HEK293 (cell line): ENCODE data around the gene CORO6.
A peak's percentile ranks its signal among the peaks of the same experiment; 100 is the strongest.

Source experiments
- CTCF ChIA-PET: fragments of 350-600 bp; formaldehyde crosslinking; extraction: SDS; loops from one replicate; lab custom pipeline; 2021; ENCODE audit warnings: antibody characterized with exemption; lab: Yijun Ruan, JAX
- POLR2A ChIA-PET: fragments of 300-600 bp; formaldehyde crosslinking; extraction: SDS; loops from one replicate; lab custom pipeline; 2020; ENCODE audit warnings: antibody characterized with exemption, inconsistent platforms; lab: Yijun Ruan, JAX
- H3K27ac ChIP-seq: fragments of 200-500 bp; sonication (Bioruptor generic); 2 replicates; pipeline ENCODE4 v1.5.1; 2014; ENCODE audit warnings: low read depth, low read length, control low read depth, inconsistent platforms; ENCODE audit errors: extremely low read depth
- H3K36me3 ChIP-seq, 2 experiments: fragments of 200-500 bp in 1 of 2; sonication (Bioruptor generic) in 1 of 2; 1 replicate in 1 of 2; 2 replicates in 1 of 2; pipeline ENCODE4 v1.5.1; 2014 to 2017; ENCODE audit warnings: inconsistent platforms in 2 of 2, low read length in 2 of 2; ENCODE audit not compliant: control insufficient read depth in 2 of 2, insufficient read depth in 1 of 2
- H3K4me1 ChIP-seq: fragments of 200-500 bp; sonication (Bioruptor generic); 2 replicates; pipeline ENCODE4 v1.5.1; 2014; ENCODE audit warnings: mild to moderate bottlenecking, low read length, inconsistent platforms; ENCODE audit not compliant: control insufficient read depth, insufficient read depth
- H3K4me3 ChIP-seq: 2 replicates; pipeline ENCODE4 v1.5.1; 2011; ENCODE audit warnings: low read depth, mild to moderate bottlenecking, control low read depth, low read length, moderate library complexity
- H3K9me3 ChIP-seq: fragments of 200-500 bp; sonication (Bioruptor generic); 2 replicates; pipeline ENCODE4 v1.5.1; 2014; ENCODE audit warnings: low read depth, low read length, inconsistent platforms; ENCODE audit not compliant: control insufficient read depth, insufficient read depth
- EGR2 ChIP-seq: fragments of 450-650 bp; formaldehyde crosslinking; IDR thresholded peaks from 2 replicates; pipeline ENCODE4 v1.5.1; 2016; ENCODE audit warnings: low read depth, missing biosample characterization, missing genetic modification characterization
- GLIS1 ChIP-seq: fragments of 450-650 bp; formaldehyde crosslinking; IDR thresholded peaks from 2 replicates; pipeline ENCODE4 v1.5.1; 2016; ENCODE audit warnings: missing biosample characterization, missing genetic modification characterization
- IKZF3 ChIP-seq: fragments of 450-650 bp; IDR thresholded peaks from 2 replicates; pipeline ENCODE4 v1.5.0; 2018; ENCODE audit warnings: missing biosample characterization, mild to moderate bottlenecking, missing genetic modification characterization, moderate library complexity
- MZF1 ChIP-seq: fragments of 450-650 bp; formaldehyde crosslinking; IDR thresholded peaks from 2 replicates; pipeline ENCODE4 v1.5.1; 2017; ENCODE audit warnings: missing biosample characterization, missing genetic modification characterization, borderline replicate concordance
- SP3 ChIP-seq: fragments of 450-650 bp; formaldehyde crosslinking; IDR thresholded peaks from 2 replicates; pipeline ENCODE4 v1.5.1; 2016; ENCODE audit warnings: missing biosample characterization, missing genetic modification characterization
- ZBTB17 ChIP-seq: fragments of 450-650 bp; formaldehyde crosslinking; IDR thresholded peaks from 2 replicates; pipeline ENCODE4 v1.5.1; 2016; ENCODE audit warnings: missing biosample characterization, missing genetic modification characterization
- ZBTB8A ChIP-seq: fragments of 450-650 bp; formaldehyde crosslinking; IDR thresholded peaks from 2 replicates; pipeline ENCODE4 v1.5.1; 2016; ENCODE audit warnings: missing biosample characterization, missing genetic modification characterization
- ZFHX2 ChIP-seq: fragments of 450-650 bp; formaldehyde crosslinking; conservative IDR thresholded peaks from 2 replicates; pipeline ENCODE4 v1.5.1; 2016; ENCODE audit warnings: missing biosample characterization, missing genetic modification characterization
- ZIC2 ChIP-seq: fragments of 450-650 bp; formaldehyde crosslinking; IDR thresholded peaks from 2 replicates; pipeline ENCODE4 v1.5.1; 2016; ENCODE audit warnings: missing biosample characterization, missing genetic modification characterization
- ZNF16 ChIP-seq: fragments of 450-650 bp; formaldehyde crosslinking; IDR thresholded peaks from 2 replicates; pipeline ENCODE4 v1.5.1; 2016; ENCODE audit warnings: low read depth, missing biosample characterization, missing genetic modification characterization
- ZNF600 ChIP-seq: fragments of 450-650 bp; formaldehyde crosslinking; IDR thresholded peaks from 2 replicates; pipeline ENCODE4 v1.5.1; 2016; ENCODE audit warnings: missing biosample characterization, missing genetic modification characterization
- ZNF621 ChIP-seq: fragments of 450-650 bp; formaldehyde crosslinking; IDR thresholded peaks from 2 replicates; pipeline ENCODE4 v1.5.1; 2017; ENCODE audit warnings: missing biosample characterization, missing genetic modification characterization
- ZNF629 ChIP-seq: fragments of 450-650 bp; formaldehyde crosslinking; IDR thresholded peaks from 2 replicates; pipeline ENCODE4 v1.5.1; 2017; ENCODE audit warnings: missing biosample characterization, missing genetic modification characterization
- ZNF791 ChIP-seq: fragments of 450-650 bp; formaldehyde crosslinking; IDR thresholded peaks from 2 replicates; pipeline ENCODE4 v1.5.1; 2016; ENCODE audit warnings: missing biosample characterization, missing genetic modification characterization
- TF ChIP-seq, protein P1 (sequence below): fragments of 450-650 bp; formaldehyde crosslinking; IDR thresholded peaks from 2 replicates; pipeline ENCODE4 v1.5.1; 2016; ENCODE audit warnings: missing biosample characterization, missing genetic modification characterization
- TF ChIP-seq, protein P2 (sequence below): fragments of 450-650 bp; formaldehyde crosslinking; IDR thresholded peaks from 2 replicates; pipeline ENCODE4 v1.5.1; 2016; ENCODE audit warnings: missing biosample characterization, missing genetic modification characterization
- TF ChIP-seq, protein P3 (sequence below): fragments of 450-650 bp; formaldehyde crosslinking; IDR thresholded peaks from 2 replicates; pipeline ENCODE4 v1.5.1; 2017; ENCODE audit warnings: missing biosample characterization, mild to moderate bottlenecking, missing genetic modification characterization, moderate library complexity
- TF ChIP-seq, protein P4 (sequence below): fragments of 450-650 bp; formaldehyde crosslinking; IDR thresholded peaks from 2 replicates; pipeline ENCODE4 v1.5.1; 2016; ENCODE audit warnings: missing biosample characterization, missing genetic modification characterization

The CORO6 gene

GRCh38 chr17:29595943-29596774 is 26.6 kb downstream of the CORO6 start:
- Histone ChIP-seq H3K4me3 (no peak overlapping the region), H3K9me3 (no peaks in the 10 kb centered on the region), H3K4me1 (peaks cover 36% of the 10 kb centered on the region), H3K27ac (no peak overlapping the region)
- CTCF ChIA-PET = interaction anchor here (0.6 to 1.7 kb wide), 3 partner anchors 8 to 335 kb away, joined by 3 to 8 read pairs (median 3); no protein-coding TSS in a partner anchor
- POLR2A ChIA-PET = interaction anchor here (0.7 kb wide), 1 partner anchor 42 kb away, joined by 4 read pairs; no protein-coding TSS in a partner anchor
- TF ChIP-seq ZNF600 (tag by site-specific recombination) (peak; percentile 59; the same call in 1 of the 2 replicates), SP3 (tag by site-specific recombination) (0 out of 2 replicates have a peak, but pooled peaks have one; percentile 18), GLIS1 (peak; percentile 44), ZBTB8A (tag by site-specific recombination) (peak; percentile 23; the same call in 1 of the 2 replicates), ZNF16 (tag by site-specific recombination) (no peak), MZF1 (tag by site-specific recombination) (no peak), ZIC2 (tag by site-specific recombination) (peak; percentile 52), ZNF791 (tag by site-specific recombination) (no peak), EGR2 (tag by site-specific recombination) (peak; percentile 82), ZFHX2 (tag by site-specific recombination) (peak; percentile 94)
- TF ChIP-seq, protein P1, sequence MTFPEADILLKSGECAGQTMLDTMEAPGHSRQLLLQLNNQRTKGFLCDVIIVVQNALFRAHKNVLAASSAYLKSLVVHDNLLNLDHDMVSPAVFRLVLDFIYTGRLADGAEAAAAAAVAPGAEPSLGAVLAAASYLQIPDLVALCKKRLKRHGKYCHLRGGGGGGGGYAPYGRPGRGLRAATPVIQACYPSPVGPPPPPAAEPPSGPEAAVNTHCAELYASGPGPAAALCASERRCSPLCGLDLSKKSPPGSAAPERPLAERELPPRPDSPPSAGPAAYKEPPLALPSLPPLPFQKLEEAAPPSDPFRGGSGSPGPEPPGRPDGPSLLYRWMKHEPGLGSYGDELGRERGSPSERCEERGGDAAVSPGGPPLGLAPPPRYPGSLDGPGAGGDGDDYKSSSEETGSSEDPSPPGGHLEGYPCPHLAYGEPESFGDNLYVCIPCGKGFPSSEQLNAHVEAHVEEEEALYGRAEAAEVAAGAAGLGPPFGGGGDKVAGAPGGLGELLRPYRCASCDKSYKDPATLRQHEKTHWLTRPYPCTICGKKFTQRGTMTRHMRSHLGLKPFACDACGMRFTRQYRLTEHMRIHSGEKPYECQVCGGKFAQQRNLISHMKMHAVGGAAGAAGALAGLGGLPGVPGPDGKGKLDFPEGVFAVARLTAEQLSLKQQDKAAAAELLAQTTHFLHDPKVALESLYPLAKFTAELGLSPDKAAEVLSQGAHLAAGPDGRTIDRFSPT = peak; percentile 71; the same call in 1 of the 2 replicates
- TF ChIP-seq, protein P2, sequence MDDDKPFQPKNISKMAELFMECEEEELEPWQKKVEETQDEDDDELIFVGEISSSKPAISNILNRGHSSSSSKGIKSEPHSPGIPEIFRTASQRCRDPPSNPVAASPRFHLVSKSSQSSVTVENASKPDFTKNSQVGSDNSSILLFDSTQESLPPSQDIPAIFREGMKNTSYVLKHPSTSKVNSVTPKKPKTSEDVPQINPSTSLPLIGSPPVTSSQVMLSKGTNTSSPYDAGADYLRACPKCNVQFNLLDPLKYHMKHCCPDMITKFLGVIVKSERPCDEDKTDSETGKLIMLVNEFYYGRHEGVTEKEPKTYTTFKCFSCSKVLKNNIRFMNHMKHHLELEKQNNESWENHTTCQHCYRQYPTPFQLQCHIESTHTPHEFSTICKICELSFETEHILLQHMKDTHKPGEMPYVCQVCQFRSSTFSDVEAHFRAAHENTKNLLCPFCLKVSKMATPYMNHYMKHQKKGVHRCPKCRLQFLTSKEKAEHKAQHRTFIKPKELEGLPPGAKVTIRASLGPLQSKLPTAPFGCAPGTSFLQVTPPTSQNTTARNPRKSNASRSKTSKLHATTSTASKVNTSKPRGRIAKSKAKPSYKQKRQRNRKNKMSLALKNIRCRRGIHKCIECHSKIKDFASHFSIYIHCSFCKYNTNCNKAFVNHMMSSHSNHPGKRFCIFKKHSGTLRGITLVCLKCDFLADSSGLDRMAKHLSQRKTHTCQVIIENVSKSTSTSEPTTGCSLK (tag by site-specific recombination) = no peak
- TF ChIP-seq, all 188 proteins: peak for 8
- H3K36me3 ChIP-seq = no peaks in the 10 kb centered on the region

DNA sequence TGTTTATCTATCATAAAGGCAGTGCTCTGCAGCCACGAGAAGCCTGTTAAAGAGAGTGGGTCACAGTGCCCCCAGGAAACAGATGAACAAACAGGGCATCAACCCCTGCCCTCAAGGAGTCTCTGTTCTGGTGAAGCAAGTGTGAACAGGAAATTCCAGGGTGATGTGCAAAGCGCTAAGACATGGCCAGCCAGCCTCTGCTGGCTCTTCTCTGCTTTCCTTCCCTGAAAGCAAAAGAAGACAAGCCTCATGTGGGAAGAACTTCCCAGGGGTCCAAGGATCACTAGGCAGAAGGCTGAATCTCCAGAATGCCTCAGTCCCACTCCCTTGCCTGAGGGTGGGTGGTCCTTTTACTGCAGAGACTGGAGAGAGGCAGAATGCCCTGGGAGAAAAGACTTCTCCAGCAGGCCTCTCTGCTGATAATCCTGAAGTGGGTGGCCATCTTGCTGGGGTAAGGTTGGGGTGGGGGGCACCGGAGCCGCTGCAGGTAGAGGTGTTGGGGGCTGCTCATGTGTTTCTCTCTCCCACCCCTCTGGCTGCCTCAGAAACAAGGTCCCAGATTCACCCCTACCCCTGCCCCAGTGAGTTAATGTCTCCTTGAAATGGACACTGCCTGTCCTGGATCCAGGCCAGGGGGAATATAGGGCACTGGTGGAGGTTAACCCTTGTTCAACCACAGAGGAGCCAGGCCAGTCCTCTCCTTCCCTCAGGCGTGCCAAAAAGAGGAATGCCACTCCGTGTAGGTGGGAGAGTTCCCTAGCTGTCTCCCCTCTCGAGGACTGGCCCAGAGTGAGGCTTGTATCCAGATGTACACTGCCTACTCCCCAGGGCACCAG is 27.4 kb downstream of the CORO6 start:
- H3K27ac ChIP-seq = no peak overlapping the region
- H3K4me1 ChIP-seq = peaks cover 36% of the 10 kb centered on the region
- H3K9me3 ChIP-seq = no peaks in the 10 kb centered on the region
- TF ChIP-seq ZBTB17 (tag by site-specific recombination) (peak; percentile 68), ZNF621 (tag by site-specific recombination) (no peak), EGR2 (tag by site-specific recombination) (0 out of 2 replicates have a peak, but pooled peaks have one; percentile 35), IKZF3 (0 out of 2 replicates have a peak, but pooled peaks have one; percentile 38), ZNF629 (tag by site-specific recombination) (no peak)
- TF ChIP-seq, protein P3, sequence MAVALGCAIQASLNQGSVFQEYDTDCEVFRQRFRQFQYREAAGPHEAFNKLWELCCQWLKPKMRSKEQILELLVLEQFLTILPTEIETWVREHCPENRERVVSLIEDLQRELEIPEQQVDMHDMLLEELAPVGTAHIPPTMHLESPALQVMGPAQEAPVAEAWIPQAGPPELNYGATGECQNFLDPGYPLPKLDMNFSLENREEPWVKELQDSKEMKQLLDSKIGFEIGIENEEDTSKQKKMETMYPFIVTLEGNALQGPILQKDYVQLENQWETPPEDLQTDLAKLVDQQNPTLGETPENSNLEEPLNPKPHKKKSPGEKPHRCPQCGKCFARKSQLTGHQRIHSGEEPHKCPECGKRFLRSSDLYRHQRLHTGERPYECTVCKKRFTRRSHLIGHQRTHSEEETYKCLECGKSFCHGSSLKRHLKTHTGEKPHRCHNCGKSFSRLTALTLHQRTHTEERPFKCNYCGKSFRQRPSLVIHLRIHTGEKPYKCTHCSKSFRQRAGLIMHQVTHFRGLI (tag by site-specific recombination) = 0 out of 2 replicates have a peak, but pooled peaks have one; percentile 24
- TF ChIP-seq, protein P4, sequence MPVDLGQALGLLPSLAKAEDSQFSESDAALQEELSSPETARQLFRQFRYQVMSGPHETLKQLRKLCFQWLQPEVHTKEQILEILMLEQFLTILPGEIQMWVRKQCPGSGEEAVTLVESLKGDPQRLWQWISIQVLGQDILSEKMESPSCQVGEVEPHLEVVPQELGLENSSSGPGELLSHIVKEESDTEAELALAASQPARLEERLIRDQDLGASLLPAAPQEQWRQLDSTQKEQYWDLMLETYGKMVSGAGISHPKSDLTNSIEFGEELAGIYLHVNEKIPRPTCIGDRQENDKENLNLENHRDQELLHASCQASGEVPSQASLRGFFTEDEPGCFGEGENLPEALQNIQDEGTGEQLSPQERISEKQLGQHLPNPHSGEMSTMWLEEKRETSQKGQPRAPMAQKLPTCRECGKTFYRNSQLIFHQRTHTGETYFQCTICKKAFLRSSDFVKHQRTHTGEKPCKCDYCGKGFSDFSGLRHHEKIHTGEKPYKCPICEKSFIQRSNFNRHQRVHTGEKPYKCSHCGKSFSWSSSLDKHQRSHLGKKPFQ = peak; percentile 79; the same call in 1 of the 2 replicates
- TF ChIP-seq, all 188 proteins: peak for 5
- Histone ChIP-seq H3K36me3 (no peaks in the 10 kb centered on the region), H3K4me3 (no peak overlapping the region)
- CTCF ChIA-PET = interaction anchor here (0.9 to 5.1 kb wide), 5 partner anchors 10 to 44 kb away, joined by 3 to 74 read pairs (median 3); no protein-coding TSS in a partner anchor
- POLR2A ChIA-PET = interaction anchor here (0.7 to 1.2 kb wide), 2 partner anchors 14 to 42 kb away, joined by 4 read pairs; no protein-coding TSS in a partner anchor
